Hematopoietic multipotent progenitor cell treated with erythropoietin and hydrocortisone succinate and interleukin-3 and kit ligand, for 4 days (in vitro differentiated cells): ENCODE measurements around the gene IGFBP2.
A peak's percentile ranks its signal among the peaks of the same experiment; 100 is the strongest.

Source experiments
- DNase-seq: peaks from one replicate; pipeline ENCODE4 v3.0.0-alpha.2; 2015

IGFBP2 gene

DNA sequence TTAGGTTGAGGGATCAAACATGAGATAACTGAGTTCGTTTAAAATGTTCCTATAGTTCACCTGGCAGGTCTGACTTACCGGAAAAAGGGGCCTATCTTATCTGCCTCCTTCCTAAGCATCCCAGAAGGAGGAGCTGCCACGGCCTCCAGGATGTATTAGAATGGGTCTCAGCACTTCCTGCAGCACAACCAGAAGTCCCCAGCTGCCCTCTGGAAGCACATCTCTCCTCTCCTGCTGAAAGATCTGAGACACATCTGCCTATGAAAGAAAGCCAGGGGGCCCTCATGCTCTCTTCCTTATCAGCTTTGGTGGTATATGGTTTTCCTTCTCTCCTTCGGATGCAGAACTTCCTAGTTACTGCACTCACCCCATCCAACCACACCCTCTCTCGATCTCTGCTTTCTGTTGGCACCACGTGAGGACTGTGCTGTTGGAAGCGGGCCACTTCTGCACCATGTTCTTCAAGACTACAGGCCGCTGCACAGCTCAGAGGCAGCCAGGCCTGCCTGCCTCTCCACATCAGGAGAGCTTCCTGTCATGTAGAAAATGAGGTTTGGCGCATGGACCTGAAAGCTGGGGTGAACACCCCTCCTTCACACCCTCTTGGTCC, 55.6 kb downstream of the IGFBP2 start:
- peak; percentile 80 for DNase-seq

GRCh38 chr2:216689397-216689796, 56.2 kb downstream of the IGFBP2 start:
- no peak for DNase-seq

- no peak for DNase-seq
These were observed 57.2 kb downstream of the IGFBP2 start for GRCh38 chr2:216690456-216690852.

DNA sequence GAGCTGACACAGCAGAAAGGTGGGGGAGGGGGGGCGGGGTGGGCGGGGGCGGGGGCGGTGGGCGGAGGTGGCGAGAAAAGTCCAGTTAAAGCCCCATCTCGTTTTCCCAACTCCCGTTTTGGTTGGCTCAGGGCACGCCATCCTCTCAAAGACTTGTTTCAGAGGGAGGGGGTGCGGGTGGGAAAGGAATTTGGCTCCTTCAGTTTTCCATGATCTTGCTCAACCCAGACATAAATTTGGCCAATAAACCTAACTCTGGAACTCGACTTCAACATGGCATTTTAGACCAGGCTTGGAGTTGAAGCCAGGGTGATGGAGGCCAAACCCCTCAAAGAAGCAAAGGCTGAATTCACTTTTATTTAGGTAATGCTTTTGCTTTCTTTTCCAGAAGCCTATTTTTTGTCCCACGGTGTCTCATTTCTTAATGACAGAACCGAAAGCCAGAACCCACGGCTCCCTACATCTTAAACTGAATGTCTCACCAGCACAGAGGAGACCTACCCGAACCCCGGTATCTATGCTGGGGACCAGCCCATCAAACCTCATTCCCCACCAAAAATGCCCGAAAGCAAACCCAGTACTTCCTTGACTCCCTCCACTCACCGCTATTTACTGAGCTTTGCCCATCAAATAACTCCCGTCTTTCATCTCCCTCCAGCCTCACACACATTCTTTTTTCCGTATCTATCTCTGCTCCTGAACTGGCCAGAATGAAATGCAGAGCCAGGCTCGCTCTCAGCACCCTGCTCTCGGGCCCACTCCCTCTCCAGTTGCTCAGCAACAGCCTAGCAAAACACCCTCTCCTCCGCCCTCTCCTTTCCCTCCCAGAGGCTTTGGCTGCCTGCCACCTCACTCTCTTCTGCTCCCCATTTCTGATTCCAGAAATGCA, 57.9 kb downstream of the IGFBP2 start:
- peak; percentile 79 for DNase-seq

GRCh38 chr2:216692636-216693413, 59.6 kb downstream of the IGFBP2 start:
- peak; percentile 87 for DNase-seq

DNA sequence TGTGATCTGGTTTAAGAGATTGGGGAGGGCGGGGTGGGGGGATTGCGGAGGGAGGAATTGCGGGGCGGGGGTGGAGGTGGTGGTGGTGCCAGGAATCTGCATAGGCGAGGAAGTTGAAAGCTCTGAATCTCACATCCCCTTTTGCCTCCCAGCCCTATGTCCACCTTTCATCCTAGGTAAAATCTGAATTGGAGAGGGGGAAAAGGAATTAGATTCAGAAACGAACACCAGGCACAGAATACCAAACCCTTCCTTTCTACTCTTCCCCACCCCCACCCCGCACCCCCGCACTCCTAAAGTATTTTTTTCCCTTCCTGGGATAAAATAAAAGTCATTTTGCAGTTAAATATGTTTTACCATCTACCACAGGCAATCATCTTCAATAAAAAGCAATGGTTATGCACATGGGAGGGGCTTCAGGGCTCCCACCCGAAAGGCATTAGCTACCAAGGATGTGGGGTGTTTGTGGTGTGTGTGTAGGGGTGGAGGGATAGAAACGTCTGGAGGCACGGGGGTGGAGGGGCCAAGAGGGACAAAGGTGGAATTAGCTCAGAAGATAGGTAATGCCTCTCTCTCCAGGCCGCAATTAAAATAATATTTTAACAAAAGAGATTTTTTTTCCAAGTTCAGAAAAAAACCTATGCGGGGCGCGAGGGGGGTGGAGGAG, 60.3 kb downstream of the IGFBP2 start:
- no peak for DNase-seq

DNA sequence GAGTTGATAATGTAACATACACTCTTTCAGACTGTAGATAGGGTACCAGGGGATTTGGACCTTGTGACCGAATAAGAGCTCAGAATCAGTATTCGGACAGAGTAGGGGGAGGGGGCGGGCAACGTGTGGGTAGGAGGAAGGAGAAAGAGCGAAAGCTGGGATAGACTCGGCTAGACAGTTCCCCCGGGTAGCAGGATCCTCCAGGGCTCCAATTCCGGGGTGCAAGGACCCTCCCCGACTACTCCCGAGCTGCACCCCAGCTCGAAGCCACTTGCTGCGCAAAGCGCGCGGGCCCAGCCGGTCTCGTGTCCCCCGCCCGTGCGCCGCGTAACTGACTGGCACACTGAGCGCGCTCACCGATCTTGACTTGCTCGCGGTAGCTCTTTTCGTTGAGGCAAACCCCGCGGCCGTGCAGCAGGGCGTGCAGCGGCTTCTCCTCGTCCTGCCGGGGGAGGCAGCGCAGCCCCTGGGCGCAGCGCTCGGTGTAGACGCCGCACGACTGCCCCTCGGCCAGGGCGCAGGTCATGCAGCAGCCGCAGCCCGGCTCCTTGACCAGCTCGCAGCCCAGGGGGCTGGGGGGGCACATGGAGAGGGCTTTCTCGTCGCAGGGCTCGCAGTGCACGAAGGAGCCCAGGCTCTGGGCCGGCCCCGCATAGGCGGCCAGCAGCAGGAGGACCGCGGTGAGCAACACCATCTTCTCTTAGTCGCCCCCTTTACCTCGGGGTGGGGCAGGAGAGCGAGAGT, 61.0 kb downstream of the IGFBP2 start:
- DNase-seq = peak; percentile 81

GRCh38 chr2:216694826-216695217, 61.6 kb downstream of the IGFBP2 start:
- no peak for DNase-seq

DNA sequence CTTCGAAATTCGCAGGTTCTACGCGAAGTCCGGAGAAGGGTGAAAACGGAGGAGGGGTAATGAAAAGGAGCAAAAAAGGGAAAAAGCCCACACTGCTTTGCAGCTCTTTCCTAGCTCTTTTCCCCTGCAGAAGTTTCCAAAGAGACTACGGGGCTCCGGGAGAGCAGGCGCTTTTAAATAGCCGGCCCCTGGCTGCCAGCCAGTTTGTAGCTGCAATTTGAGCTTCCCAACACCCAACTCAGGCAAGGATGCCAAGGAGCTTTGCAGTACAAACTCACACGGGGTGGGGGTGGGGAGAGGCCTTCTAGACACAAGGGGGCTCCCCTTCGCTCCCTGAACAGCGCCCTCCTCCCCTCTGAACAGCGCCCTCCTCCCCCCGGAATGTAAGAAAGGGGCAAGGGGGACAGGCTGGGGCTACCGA, 62.2 kb downstream of the IGFBP2 start, which contains the start of gene IGFBP5:
Gene IGFBP5 (minus strand): TSS at position 149 of the 421 bp plus-strand sequence. CDS start 774 bp downstream, outside the sequence.
- peak; percentile 56 for DNase-seq

DNA sequence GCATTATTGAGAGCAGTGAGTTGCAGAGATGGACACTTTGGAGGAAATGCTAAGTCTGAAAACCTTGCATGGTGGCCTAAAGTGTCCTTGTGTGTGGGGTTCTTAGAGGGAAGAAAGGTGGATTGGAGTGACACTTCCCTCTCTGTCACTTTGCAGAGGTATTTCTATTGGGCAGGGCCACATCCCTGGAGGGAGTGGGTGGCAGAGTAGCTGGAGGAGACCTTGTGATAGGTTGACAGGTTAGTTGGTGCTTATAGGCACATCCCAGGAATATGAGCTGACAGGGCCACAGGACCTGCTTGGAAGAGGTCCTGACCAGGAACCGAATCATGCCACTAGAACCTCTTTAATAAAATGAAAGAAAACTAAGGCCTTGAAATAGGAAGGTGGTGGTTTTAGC, 63.1 kb downstream of the IGFBP2 start:
- DNase-seq = no peak

GRCh38 chr2:216696751-216697560, 63.7 kb downstream of the IGFBP2 start:
- peak; percentile 78 for DNase-seq

- DNase-seq = no peak
These were observed 65.1 kb downstream of the IGFBP2 start for GRCh38 chr2:216698293-216698692.

- DNase-seq = peak; percentile 85
These were observed 65.7 kb downstream of the IGFBP2 start for GRCh38 chr2:216698895-216699294.

- no peak for DNase-seq
These were observed 66.9 kb downstream of the IGFBP2 start for GRCh38 chr2:216700088-216700567.

DNA sequence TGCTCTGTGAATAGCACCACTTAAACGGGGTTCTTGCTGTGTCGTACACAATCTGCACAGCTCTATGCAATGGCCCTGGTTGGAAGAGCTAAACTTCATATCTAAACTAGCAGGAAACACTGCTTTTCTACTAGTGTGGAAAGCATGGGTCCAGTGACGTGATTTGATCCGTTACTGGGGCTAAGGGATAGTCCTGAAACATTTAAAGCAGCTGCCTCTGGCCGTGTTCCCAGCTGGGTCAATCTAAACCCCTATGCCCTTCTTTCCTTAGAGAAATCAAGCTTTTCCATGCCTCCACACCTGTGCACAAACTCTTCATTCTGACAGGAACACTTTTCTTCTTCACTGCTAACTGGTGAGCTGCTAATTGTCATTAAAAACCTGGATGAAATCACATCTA, 67.6 kb downstream of the IGFBP2 start:
- DNase-seq = no peak

DNA sequence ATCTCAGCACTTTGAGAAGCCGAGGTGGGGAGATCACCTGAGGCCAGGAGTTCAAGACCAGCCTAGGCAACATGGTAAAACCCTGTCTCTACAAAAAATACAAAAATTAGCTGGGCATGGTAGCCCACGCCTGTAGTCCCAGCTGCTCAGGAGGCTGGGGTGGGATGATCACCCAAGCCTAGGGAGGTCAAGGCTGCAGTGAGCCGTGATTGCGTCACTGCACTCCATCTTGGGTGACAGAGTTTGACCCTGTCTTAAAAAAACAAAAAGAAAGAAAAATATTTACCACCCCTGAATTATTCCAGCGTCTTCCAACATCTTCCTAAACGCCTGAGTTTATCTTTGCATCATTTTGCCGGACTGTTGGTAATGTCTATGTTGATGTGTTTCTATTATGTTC, 68.3 kb downstream of the IGFBP2 start:
- no peak for DNase-seq

GRCh38 chr2:216702756-216703155, 69.5 kb downstream of the IGFBP2 start:
- DNase-seq = no peak

GRCh38 chr2:216710551-216711301, 77.5 kb downstream of the IGFBP2 start:
- DNase-seq = no peak

- no peak for DNase-seq
These were observed 78.1 kb downstream of the IGFBP2 start for GRCh38 chr2:216711348-216711747.

- no peak for DNase-seq
These were observed 80.6 kb downstream of the IGFBP2 start for GRCh38 chr2:216713691-216714336.
